SK-MEL-5 (cell line): ENCODE data around the gene FGF18. TPM values are rescaled to one million over a fixed set of nuclear protein-coding genes. Genes with fewer than 3 reads are reported as not detected.

Source experiments
- DNase-seq: peaks from one replicate; pipeline ENCODE4 v3.0.0-alpha.2; 2016; ENCODE audit warnings: low read depth, low spot score
- in situ Hi-C: cut with HindIII; loops from 2 replicates; pipeline ENCODE4 v1.10.0; 2016; ENCODE audit warnings: low sequenced_read_pairs, high pct_unique_total_duplicates, low pct_unique_long_range_greater_than_20kb
- total RNA-seq: library from RNA; depleted of rRNA; stranded (reverse); fragments of >200 nt; shearing (Covaris generic); gene quantifications from 2 replicates; pipeline ENCODE4 v1.2.3, GENCODE V29; 2014

FGF18 gene
- total RNA-seq, 1 experiment from 2014 or later = not detected

DNA sequence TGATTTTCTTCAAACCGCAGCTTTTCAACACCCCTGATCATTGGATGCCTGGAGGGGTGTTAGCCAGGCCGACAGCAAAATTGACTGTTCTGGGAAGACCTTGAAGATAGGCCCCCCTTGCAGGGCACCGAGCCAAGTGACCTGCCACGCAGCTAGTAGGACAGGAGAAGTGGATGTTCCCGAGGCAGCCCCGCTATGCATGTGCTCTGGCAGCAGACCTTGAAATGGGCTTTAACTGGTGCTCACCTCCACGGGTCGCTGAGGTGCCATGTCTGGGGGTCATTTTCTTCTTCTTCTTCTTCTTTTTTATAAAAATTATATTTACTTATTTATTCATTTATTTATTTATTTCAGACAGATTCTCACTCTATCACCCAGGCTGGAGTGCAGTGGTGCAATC, 12.6 kb downstream of the FGF18 start:
- DNase-seq = no peak
- in situ Hi-C loops = no loop called here

DNA sequence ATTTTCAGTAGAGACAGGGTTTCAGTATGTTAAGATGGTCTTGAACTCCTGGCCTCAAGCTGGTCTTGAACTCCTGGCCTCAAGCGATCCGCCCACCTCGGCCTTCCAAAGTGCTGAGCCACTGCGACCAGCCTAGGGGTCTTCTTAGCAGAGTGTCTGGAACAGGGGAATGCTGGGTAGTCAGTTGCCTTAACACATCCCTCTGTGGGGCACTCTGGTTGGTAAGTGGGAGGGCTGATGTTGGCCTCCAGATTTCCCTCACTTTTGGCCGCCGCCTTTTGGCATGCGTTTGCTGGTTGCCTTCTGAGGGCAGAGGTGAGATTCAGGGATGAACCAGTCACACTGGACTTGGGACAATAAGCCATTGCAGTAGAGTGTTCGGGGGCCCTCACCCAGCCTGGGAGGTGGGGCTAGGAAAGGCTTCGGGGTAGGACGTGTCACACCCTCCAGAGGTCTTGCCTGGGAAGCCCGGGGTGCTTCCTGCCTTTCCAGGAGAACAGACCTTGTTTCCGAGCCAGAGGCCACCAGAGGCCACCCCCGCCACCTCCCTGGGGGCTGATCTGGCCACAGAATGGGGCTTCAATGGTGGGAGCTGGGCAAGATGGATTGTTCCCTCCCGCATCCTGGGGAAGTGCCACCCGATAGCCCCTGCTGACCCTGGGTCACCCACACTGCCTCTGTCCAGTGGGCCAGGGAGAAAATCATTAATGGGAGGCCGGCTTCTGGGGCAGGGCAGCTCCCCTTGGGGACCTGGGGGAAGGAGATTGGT, 13.3 kb downstream of the FGF18 start:
- no peak for DNase-seq
- in situ Hi-C loops = no loop called here

DNA sequence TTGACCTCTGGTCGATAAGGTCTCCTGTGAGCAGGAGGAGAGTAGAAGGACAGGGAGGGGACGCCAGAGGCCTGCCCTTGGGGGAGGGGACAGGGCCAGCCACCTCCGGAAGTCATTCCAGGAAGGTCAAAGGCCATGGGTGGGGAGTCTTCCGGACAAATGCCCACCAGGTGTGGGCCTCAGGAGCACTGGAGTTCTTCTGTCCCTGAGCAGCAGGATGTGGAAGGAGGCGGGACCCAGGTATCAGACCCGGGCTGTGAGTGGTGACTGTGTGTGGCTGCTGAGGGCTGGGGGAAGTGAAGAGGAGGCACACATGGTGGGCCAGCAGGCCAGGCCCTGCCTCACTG, 13.9 kb downstream of the FGF18 start:
- in situ Hi-C loops = no loop called here
- no peak for DNase-seq

DNA sequence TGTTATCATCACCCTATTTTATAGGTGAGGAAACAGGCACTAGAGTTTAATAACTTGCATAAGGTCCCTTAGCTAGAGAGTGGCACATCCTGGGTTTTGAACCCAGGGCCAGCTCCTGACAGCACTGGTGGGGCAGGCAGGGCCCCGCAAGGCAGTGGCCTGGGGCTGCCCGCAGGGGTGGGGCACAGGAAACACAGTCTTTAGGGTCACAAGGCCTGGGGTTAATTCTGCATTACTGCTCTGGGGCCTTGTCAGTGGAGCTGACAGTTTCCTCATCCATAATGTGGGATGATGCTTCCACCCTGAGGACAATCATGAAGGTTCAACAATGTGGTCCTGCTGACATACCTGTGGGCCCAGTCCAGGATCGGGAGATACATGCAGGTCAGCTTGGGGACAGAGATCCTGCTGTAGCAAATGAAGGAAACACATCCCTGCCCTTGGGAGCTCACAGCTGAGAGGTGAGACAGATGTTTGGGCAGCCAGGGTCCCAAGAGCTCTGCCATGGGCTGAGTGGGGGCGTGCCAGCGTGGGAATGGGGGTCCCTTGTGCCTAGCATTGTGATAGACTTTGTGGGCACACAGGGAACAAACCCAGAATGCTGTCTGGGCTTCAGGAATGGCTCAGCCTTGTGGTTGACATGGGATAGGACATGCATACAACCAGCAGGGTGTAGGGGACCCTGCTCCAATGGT, 14.7 kb downstream of the FGF18 start:
- DNase-seq = no peak
- in situ Hi-C loops = no loop called here

DNA sequence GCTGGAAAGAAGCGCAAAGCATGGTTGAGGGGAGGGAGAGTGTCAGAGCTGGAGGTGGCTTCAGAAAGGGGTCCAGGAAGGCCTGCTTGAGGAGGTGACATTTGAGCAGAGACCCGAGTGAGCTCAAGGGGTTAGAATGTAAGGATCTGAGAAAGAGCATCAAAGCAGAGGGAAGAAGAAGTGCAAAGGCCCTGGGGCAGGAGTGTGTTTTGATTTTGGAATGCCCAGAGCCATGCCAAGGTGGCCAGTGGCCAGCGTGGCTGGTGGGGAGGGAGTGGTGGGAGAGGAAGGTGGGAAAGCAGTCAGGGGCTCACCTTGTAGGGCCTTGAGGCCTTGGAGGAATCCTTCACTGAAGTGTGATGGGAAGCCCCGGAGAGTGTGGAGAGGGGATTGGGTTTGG, 15.4 kb downstream of the FGF18 start:
- in situ Hi-C loops = no loop called here
- no peak for DNase-seq

DNA sequence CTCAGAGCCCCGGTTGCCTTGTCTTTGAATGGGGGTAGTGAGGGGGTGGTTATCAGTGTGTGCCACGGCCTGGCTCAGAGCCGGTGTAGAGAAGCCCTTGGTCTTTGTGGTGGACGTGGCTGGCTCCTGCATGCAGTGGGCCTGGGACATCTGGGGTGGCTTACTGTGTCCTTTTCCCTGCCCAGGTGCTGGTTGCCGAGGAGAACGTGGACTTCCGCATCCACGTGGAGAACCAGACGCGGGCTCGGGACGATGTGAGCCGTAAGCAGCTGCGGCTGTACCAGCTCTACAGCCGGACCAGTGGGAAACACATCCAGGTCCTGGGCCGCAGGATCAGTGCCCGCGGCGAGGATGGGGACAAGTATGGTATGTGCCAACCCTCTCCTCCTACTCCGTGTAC, 16.5 kb downstream of the FGF18 start:
- in situ Hi-C loops = no loop called here
- no peak for DNase-seq

DNA sequence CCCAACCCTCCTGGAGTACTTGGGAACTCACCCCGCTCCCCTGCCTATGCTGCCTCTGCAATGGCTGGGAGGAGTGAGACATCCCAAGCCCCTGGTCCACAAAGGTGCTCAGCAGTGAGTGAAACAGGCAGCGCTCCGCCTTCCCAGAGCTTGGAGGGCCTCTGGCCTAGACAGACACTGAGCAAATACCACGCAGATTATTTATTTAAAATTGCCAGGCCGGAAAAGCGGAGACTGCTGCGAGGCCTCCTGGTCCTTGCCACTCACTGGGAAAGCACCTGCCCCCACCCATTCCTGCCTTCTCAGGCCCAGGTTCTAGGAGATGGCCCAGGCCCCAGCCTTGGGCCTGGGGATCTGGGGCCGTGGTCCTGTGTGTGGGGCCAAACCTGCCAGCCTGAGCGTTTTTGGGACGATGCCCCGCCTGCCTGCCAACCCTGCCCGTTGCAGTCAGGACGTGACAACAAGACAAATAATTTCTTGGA, 17.4 kb downstream of the FGF18 start:
- no peak for DNase-seq
- in situ Hi-C loops = no loop called here

DNA sequence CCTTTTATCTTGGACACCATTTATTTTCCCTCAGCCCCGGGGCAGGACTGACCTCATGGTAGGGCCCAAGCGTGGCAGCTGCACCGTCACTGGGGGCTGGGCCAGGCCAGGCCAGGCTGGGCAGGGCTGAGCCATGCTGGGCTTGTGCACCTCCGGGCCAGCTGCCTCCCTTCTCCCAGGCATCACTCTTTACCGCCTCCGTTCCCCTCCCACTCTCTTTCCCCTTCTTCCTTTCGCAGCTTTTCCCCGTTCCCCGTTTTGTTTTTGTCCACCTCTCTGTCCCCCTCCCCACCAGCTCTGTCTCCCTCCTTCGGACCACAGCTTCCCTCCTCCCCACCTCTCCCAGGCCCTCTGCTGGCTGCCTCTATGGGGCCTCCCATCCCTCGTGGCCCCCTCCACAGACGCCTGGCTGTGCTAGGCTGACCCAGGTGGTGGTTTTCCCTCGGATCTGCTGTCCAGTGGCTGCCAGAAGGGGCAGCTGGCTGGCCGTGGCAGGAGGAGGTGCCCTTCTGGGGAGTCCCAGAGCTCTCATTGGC, 17.9 kb downstream of the FGF18 start:
- DNase-seq = no peak
- in situ Hi-C loops = no loop called here

DNA sequence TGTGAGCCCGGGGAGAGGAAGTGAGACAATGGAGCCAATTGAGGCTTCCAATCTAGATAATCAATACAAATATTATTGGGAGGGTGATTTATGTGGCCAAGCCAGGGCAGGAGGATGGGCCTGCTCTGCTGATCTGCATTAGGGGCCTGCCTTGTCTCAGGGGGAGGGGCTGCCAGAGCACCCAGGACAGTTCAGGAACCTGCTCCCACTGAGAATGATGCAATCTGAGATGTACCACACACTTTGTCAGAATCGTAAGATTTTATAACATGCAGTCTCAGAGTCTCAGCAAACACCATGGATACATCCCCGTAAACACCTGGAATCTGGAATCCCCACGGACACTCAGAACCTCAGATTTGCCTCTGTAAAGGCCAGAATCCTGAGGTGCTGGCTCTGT, 19.3 kb downstream of the FGF18 start:
- in situ Hi-C loops = no loop called here
- no peak for DNase-seq

DNA sequence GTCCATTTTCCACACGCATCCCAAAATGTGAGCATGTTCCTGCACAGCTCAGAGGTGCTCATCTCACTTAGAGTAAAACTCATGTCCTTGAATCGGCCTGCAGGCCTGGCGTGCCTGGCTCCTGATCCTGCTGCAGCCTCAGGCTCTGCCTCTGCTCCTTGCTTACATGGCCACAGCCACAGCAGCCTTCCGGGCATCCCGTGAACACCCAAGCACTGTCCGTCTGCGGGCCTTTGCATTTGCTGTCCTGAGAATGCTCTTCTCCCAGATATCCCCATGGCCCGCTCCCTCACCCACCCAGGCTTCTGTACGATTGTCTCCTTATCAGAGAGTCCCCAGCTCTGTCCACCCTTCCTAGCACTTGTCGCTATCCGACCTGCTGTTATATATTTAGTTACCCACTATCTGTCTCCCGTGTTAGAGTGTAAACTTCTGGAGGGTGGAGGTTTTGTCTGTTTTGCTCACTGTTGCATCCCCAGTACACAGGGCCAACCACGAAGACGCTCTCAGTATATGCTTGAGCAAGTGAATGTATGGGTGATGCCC, 21.9 kb downstream of the FGF18 start:
- in situ Hi-C loops = no loop called here
- no peak for DNase-seq

DNA sequence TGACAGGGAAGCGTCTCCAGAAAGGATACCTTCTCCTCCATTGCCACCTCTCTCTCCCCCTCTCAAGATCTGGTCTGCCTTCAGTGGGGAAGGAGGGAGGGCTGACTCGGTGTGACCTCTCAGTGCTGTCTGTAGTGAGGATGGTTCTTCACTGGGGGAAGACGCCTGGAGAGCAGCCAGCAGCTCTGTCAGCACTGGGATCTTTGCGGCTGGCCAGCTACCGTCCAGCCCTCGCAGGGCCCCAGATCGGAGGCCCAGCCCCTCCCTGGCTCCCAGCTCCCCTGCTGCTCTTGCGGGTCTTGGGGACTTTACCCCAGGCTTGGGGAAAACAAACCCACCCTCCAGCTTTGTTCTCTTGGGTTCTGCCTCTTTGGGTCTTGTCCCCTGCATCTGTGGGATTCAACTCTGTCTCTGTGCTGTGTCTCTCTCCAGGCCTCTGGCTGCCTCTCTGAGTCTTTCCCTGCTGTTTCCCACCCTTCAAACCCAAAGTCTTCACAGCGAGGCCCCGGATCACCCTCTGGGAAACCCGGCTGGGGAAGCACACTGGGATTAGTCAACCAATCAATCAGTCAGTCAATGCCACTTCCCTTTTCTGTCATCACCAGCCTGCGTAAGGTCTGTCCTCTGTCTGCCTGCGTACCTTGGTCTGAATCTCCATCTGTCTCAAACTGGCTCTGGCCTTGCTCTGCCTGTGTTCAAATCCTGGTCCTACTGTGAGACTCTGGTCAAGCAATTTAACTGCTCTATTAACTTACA, 23.0 kb downstream of the FGF18 start:
- in situ Hi-C loops = no loop called here

DNA sequence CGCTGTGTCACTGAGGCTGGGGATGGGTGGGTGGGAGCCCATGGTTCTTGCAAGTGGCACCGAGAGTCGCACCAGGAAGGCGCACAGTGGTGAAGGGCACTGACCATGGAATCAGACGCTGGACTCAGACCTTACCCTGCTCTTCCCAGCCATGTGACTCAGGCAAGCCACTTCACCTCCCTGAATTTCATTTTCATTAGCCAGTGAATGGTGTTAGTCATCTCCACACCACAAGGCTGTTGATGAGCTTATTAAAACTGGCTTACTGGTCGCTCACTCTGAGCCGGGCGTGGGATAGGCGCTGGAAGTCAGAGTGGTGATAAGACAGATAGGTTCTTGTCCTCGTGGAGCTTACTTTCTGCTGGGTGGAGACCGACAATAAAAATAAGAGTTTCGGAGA, 25.1 kb downstream of the FGF18 start:
- in situ Hi-C loops = no loop called here
- DNase-seq = no peak

More for the DNA sequence above, 23.0 kb downstream of the FGF18 start:
- DNase-seq = no peak

DNA sequence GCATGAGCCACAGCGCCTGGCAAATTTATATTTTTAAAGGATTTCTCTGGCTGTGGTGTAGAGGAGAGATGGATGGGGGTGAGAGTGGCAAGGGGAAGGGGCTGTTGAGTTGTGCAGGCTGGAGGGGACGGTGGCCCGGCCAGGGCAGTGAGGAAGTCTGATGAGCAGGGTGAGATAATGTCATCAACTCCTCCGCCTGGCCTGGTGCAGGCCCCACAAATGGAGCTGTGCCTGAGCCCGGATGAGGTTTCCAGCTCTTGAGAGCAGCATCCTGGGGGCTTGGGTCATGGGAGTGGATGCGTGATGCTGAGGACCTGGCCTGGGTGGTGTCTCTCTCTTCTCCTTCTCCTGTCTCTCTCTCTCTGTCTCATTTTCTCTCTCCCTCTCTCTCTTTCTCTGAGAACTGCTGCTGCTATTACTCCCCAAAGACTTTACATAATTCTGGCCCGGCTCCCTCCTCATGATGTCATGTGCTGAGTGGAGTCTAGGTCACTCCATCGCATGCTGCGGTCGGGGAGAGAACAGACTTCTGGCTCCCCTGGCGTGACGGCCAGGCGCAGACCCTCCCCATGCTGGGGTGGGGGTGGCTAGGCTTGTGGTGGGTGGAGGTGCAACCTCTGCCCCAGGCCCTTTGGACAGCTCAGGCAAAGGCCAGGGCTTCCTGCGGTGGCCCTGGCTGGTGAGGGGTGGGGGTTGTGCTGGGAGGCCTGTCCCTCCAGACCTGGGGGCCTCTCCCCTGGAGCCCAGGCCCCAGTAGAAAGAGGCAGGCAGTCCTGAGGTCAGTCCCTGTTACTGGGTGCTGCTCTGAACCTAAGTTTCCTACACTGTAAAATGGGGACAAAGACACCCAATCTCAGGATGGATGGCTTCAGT, 26.4 kb downstream of the FGF18 start:
- in situ Hi-C loops = no loop called here
- no peak for DNase-seq

DNA sequence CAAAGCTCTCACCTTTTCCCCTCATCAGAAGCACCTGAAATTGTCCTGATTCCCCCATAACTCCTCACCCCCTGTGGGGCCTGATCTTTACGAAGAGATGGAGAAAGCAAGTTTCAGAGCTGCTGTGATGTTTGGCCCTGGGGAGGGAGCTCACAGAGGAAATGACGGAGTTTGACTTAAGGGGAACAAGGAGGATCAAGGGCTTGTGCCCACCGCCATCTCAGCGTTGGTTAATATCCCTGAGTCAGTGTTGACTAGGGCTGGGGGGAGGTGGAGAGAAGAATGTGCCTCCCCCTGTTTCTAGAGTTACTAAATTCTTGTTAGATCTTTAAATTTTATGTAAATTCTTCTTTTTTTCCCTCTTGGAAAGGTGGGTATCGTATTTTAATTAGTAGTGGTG, 27.8 kb downstream of the FGF18 start:
- DNase-seq = no peak
- in situ Hi-C loops = no loop called here

DNA sequence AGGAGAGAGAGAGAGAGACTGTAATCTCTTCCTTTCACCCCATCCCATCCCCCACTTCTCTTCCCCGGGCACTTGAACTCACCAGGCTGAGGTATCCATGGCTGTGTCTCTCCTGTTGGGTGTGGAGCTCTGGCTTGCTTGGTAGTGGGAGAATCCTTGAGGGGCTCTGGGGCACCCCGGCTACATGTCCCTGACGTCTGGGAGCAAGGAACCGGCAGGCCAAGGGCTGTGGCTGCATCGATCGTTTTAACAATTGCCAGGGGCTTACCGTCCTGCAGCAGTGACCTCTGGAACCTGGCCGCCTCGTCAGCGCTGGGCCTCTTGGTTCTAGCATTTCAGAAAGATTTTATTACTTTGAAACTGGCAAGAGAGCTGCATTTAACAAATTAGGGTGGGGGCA, 30.0 kb downstream of the FGF18 start:
- DNase-seq = no peak
- in situ Hi-C loops = no loop called here

DNA sequence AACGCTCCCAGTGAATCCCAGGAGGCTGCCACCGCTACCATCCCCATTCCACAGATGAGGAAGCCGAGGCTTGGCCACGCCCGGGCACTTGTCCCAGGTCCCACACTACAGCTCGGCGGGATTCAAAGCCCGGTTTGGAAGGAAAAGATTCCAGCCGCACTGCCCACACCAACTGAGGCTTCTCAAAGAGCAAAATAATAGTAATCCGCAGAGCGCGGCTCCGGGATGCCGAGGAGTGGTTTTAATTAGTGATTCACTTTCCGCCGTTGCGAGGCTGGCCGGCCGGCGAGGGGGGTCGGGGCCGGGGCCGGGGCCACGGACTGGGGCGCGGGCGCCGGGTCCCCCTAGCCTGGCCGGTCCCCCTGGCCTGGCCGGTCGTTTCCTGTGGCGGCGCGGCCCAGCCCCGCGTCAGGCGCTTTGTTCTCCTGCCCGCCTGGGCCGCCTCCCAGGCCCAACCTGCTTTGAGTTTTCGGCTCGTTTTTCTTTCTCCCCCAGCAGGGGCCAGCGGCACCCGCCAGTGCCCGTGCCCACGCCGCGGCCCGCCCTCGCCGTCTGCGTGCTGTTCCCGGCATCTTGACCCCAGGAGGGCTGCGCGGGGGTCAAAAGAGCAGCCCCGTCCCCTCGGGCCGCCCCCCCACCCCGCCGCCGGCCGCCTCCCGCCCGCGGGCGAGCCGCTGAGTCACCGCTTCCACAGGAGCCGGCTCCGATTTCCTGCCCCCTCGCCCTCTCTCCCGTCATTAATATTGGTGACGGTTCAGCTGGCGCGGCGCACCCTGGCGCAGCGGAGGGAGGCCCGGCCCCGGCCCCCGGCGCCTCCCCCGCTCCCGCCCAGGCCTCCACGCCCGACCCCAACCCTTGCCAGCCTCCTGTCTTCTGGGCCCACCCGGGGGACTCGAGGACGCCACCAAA, 31.2 kb downstream of the FGF18 start:
- in situ Hi-C loops = no loop called here

More for the DNA sequence above, 31.2 kb downstream of the FGF18 start:
- DNase-seq = no peak
